H1 (cell line): ENCODE results near the gene CHST4.

Experiments used
- BRCA1 ChIP-seq: IDR thresholded peaks from 2 replicates; pipeline ENCODE4 v1.6.1; 2012; ENCODE audit warnings: low read depth, low read length, improper control_type of control experiment
- CTCF ChIP-seq, 3 experiments: IDR thresholded peaks; 1 replicate in 2 of 3; 2 replicates in 1 of 3; pipeline versions ENCODE4 v1.5.1 to v1.6.1; 2011; ENCODE audit warnings: low read length in 3 of 3, mild to moderate bottlenecking in 3 of 3, inconsistent platforms in 2 of 3, low read depth in 1 of 3, moderate library complexity in 1 of 3; ENCODE audit not compliant: insufficient read depth in 1 of 3; ENCODE audit errors: control extremely low read depth in 1 of 3
- MAX ChIP-seq: IDR thresholded peaks from 2 replicates; pipeline ENCODE4 v1.6.1; 2012; ENCODE audit warnings: inconsistent platforms
- TBP ChIP-seq: IDR thresholded peaks from 2 replicates; pipeline ENCODE4 v1.6.1; 2011; ENCODE audit warnings: low read depth, low read length, improper control_type of control experiment
- USF2 ChIP-seq: IDR thresholded peaks from 2 replicates; pipeline ENCODE4 v1.6.1; 2011; ENCODE audit warnings: low read length, improper control_type of control experiment

GRCh38 chr16:71513302-71513701 lies 12.9 kb upstream of the CHST4 start:
- TF ChIP-seq CTCF (IDR thresholded peaks at IDR 0.05; ENCODE audit: control extremely low read depth in 1 of 3, insufficient read depth in 1 of 3, low read depth in 1 of 3, low read length in 3 of 3) (no peak), TBP (no peak), BRCA1 (no peak), MAX (no peak), USF2 (no peak)
